PC-3 (cell line): ENCODE data around the gene FOXJ3.

Experiments used
- CTCF ChIP-seq: fragments of 300-600 bp; sonication (generic); conservative IDR thresholded peaks from 2 replicates; pipeline ENCODE4 v1.5.1; 2017; ENCODE audit warnings: antibody characterized with exemption, low read depth, mild to moderate bottlenecking, low read length
- EZH2 ChIP-seq: fragments of 300-600 bp; sonication (generic); IDR thresholded peaks from one replicate; pipeline ENCODE4 v1.6.1; 2017; ENCODE audit warnings: antibody characterized with exemption, mild to moderate bottlenecking, low read length; ENCODE audit not compliant: unreplicated experiment
- EZH2phosphoT487 ChIP-seq: fragments of 300-600 bp; sonication (generic); IDR thresholded peaks from 2 replicates; pipeline ENCODE4 v1.6.1; 2018; ENCODE audit warnings: mild to moderate bottlenecking, antibody characterized with exemption, low read length, borderline replicate concordance

DNA sequence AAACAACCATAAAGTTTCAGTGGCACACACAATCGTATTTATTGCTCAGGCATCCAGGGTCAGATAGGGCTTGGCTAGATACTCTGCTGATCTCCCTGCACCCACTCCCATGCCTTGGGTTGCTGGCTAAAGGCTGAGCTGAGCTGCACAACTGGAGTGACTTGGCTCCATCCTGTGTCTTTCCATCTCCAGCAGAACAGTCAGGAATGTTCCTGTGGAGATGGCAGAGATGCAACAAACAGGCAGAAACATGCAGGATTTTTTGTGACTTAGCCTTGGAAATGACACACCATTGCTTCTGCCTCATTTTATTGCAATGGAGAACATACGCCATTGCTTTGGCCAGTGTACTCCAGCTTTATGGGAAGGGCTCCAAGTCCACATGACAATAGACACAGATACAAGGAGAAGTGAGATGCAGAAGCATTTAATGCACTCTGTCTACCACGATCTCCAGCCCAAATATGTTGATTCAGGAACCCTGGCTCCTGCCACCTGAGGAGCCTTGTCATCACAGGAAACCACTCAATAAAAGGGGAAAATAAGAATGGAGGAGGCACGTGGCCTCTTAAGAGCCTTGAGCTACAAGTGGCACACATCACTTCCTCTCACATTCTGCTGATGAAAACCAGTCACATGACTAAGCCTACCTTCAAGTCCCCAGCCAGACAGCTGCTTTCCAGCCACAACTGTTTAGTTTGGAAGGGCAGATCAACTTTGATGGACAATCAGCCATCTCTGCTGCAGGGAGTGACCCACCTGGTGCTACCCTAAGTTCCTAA, 191.9 kb downstream of the FOXJ3 start:
- TF ChIP-seq EZH2phosphoT487 (no peak), EZH2 (no peak), CTCF (no peak)
